Measurements from ENCODE around the gene LDHB.
A peak's percentile ranks its signal among the peaks of the same experiment; 100 is the strongest.
"Not testable (repeated sequence)": the region's sequence is repeated elsewhere in the genome, so short reads cannot be mapped to it uniquely, and the experiment has no call there.

LDHB gene

DNA sequence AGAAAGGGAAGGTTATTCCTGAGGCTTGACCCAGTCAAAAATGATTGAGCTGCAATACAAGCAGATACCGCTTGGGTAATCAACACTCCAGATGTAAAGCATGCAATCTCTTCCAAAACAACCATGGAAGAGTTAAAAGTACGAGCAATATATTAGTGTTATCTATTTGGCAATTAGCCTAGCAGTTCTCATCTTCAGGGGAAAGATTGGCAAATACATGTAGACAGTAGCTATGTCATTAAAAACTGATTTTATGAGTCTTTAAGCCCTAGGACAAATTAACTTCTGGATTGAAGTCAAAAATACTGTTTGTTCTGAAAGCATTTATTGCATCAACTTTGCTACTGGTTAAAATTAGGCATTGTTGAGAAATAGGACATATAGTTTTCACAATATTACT is 43.7 kb downstream of the LDHB start:
- CTCF ChIA-PET = interaction anchor here (1.0 kb wide), 1 partner anchor 14 kb away, joined by 4 read pairs; no protein-coding TSS in a partner anchor
- H3K4me3 Mint-ChIP-seq = no peak overlapping the region
- no peak for DNase-seq
- H3K27me3 Mint-ChIP-seq = no peaks in the 10 kb centered on the region
- H3K27ac Mint-ChIP-seq = peak overlapping the region; percentile 75
- peaks cover 61% of the 10 kb centered on the region for H3K4me1 Mint-ChIP-seq
- H3K36me3 Mint-ChIP-seq = peaks cover 22% of the 10 kb centered on the region
- peaks cover 2% of the 10 kb centered on the region for H3K9me3 Mint-ChIP-seq

DNA sequence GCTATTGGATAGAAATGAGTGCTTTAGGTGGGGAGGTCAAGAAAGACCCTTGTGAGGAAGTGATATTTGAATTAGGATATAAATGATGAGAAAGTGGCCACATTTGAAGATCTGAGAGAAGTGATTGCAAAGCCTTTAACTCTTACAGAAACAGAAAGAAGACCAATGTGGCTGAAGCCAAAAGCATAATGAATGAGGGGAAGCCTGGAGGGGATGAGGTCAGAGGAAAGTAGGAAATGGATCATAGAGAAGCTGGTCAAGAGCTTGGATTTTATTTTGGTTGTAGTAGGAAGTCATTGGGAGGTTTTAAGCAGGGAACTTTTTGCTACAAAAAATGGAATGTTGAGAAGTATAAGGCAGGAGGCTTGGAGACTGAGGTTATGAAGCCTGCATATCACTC is 49.4 kb downstream of the LDHB start:
- H3K4me1 Mint-ChIP-seq = peaks cover 12% of the 10 kb centered on the region
- H3K9me3 Mint-ChIP-seq = no peaks in the 10 kb centered on the region
- no peak overlapping the region for H3K4me3 Mint-ChIP-seq
- H3K36me3 Mint-ChIP-seq = peaks cover 4% of the 10 kb centered on the region
- CTCF ChIA-PET = interaction anchor here (2.2 kb wide), 1 partner anchor 72 kb away, joined by 17 read pairs; no protein-coding TSS in a partner anchor
- no peaks in the 10 kb centered on the region for H3K27me3 Mint-ChIP-seq
- no peak for DNase-seq
- no peak overlapping the region for H3K27ac Mint-ChIP-seq

DNA sequence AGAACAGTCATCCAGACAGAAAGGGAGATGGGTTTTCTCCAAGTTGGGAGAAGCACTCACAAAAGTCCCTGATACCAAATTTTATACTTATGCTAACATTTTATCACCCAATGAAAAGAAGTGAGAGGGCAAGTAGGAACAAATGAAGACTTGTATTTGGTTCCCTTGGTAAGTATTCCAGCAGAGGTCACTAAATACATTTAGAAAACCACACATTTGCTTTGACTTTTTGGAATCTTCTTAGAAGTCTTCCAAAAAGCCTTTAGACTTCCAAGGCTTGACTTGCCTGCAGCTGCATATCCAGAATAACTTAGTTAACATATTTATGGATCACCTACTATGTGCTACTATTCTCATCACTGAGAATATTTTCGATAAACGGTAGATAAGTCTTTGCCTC is 49.9 kb downstream of the LDHB start:
- Mint-ChIP-seq H3K4me3 (no peak overlapping the region), H3K4me1 (peaks cover 7% of the 10 kb centered on the region), H3K36me3 (no peaks in the 10 kb centered on the region), H3K27me3 (peaks cover 4% of the 10 kb centered on the region), H3K9me3 (no peaks in the 10 kb centered on the region), H3K27ac (no peak overlapping the region)
- CTCF ChIA-PET = interaction anchor here (2.2 kb wide), 1 partner anchor 72 kb away, joined by 17 read pairs; no protein-coding TSS in a partner anchor
- no peak for DNase-seq

DNA sequence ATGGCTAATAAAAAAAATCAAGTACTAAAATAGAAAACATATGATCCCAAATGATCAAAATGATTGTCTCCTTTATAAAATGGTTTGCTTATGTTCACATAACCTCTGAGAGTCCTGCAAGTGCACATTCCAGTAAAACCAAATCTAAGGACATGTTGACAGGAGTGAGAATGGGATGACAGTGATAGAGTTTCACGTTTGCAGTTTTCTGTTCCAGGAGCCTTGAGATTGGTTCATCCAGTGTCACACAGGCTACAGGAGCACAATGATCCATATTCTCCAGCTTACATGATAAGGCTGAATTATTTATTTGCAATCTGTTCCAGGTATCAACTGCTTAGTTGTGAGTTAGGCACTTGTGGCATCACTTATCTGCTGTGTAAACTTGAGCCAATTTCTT is 51.5 kb downstream of the LDHB start:
- no peak overlapping the region for H3K4me3 Mint-ChIP-seq
- no peaks in the 10 kb centered on the region for H3K9me3 Mint-ChIP-seq
- DNase-seq = no peak
- H3K36me3 Mint-ChIP-seq = no peaks in the 10 kb centered on the region
- H3K27me3 Mint-ChIP-seq = peaks cover 8% of the 10 kb centered on the region
- CTCF ChIA-PET = interaction anchor here (0.9 kb wide), 1 partner anchor 76 kb away, joined by 3 read pairs; no protein-coding TSS in a partner anchor
- H3K27ac Mint-ChIP-seq = no peak overlapping the region
- H3K4me1 Mint-ChIP-seq = no peaks in the 10 kb centered on the region

DNA sequence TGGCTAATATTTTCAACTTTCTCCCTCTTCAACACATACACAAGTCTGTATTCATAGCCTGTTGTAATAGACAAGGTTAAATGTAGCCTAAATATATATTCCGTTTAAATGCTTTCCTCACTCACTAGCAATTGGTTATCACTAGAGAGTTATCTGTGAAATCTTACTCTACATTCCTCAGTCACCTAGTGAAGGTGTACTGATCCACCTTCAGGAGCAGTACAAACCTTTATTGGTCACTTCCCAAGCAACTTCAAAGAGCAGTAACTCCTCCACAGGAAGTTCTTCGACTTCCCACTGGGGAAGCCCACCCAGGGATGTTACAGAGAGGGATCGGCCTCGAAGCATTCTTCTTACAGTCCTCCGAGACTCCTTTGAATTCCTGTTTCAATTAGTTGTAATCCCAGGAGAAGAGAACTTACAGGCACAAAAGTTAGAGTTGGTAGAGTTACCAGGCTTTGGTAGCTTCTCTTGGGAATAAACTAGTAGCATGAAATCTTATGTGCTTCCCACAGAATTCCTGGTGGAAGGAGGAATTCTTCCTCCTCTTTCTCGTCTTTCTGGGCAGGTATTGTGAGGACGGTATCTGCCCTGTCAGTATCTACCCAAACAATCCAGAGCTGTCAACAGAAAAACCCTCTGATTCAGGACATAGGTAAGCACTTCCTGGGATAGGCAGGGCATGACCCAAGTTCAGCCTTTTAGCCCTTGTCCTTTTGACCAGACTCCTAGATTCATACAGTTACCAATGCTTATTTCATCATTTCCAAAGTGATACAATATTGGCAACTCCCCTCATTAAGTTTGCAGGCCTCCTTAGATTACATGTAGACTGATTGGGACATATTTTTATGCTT is 53.2 kb downstream of the LDHB start, which contains the start of gene GYS2:
Gene GYS2, minus strand, starts transcription at position 603 of the 857 bp plus-strand sequence. Its CDS starts 255 bp downstream, at position 348.
- H3K4me3 Mint-ChIP-seq = no peak within 1 kb of the TSS
- no peaks in the 10 kb centered on the region for H3K4me1 Mint-ChIP-seq
- no peaks in the 10 kb centered on the region for H3K36me3 Mint-ChIP-seq
- peaks cover 10% of the 10 kb centered on the region for H3K27me3 Mint-ChIP-seq
- CTCF ChIA-PET = no interaction called here
- H3K9me3 Mint-ChIP-seq = no peaks in the 10 kb centered on the region
- no peak within 1 kb of the TSS for H3K27ac Mint-ChIP-seq
- DNase-seq = no peak

DNA sequence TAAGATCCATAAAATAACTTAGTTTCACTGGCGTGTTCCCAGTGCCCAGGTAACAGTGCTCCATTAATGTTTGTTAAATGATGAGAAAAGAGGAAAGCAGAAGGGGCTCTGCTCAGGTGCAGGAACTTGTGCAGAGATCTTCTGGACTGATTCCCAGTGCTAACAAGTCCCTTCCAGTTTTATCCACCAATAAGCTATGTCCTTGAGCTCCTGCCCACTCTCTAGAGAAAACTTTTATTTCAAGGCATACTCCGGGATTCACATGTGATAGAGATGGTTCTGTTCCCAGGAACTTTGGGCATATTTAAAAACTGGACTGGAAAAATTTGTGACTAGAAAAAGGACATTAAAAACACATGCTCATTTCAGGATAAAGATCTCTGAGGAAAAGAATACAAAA is 54.9 kb downstream of the LDHB start:
- CTCF ChIA-PET = no interaction called here
- no peak overlapping the region for H3K27ac Mint-ChIP-seq
- H3K27me3 Mint-ChIP-seq = peaks cover 10% of the 10 kb centered on the region
- DNase-seq = no peak
- no peaks in the 10 kb centered on the region for H3K9me3 Mint-ChIP-seq
- H3K36me3 Mint-ChIP-seq = no peaks in the 10 kb centered on the region
- H3K4me1 Mint-ChIP-seq = no peaks in the 10 kb centered on the region
- no peak overlapping the region for H3K4me3 Mint-ChIP-seq

DNA sequence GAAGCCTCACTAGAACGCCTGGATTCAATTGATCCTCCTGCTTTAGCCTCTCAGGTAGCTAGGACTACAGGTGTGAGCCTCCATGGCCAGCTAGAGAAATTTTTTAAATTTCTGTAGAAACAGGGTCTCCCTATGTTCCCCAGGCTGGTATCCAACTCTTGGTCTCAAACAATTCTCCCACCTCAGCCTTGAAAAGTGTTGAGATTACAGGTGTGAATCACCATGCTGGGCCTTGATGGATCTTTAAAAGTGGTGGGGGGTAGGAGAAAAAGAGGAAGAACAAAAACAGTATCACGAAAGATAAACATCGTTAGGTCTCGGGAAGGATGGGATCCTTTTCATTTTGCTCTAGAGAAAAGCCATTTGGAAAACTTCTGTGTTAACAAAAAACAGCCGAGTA is 57.4 kb downstream of the LDHB start:
- CTCF ChIA-PET = no interaction called here
- DNase-seq = no peak
- no peaks in the 10 kb centered on the region for H3K9me3 Mint-ChIP-seq
- H3K36me3 Mint-ChIP-seq = no peaks in the 10 kb centered on the region
- H3K27me3 Mint-ChIP-seq = peaks cover 10% of the 10 kb centered on the region
- H3K4me1 Mint-ChIP-seq = no peaks in the 10 kb centered on the region
- H3K4me3 Mint-ChIP-seq = no peak overlapping the region
- no peak overlapping the region for H3K27ac Mint-ChIP-seq

DNA sequence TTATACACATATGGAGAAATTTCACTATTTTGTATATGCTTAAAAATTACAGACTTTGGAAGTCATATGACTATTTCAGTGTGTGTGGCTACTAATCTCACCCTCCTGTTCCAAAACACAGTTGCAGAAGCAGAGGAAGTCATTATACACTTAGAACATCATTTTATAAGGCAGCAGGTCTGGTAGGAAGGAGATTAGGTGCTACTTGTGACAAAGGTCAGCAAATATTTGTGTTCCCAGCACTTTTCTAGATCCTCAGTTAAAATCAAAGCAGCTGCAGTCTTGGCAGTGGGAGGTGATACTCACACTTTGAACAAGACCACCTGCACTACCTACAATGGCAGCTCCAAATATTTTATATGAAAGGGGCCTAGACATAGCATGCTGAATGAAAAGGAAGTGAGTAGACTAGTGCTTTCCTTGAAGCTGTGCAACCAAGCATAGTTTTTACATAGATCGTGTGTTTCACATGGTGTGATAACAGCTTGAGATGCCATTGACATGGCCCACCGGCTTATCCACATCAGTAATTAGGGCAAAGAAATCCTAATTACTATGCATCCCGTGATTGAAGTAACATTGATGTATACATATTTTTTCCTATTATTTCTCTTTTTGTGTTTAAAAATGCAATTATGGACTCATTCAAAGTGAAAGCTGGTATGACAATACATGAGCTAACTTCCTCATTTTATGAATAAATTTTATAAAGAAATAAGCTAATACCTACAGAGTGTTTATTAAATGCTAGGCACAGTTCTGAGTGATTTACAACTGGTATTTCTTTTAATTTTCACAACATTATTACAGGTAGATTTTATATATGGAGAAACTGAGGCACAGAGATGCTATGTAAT is 58.3 kb downstream of the LDHB start:
- no peak for DNase-seq
- H3K4me3 Mint-ChIP-seq = no peak overlapping the region
- no peaks in the 10 kb centered on the region for H3K9me3 Mint-ChIP-seq
- H3K27me3 Mint-ChIP-seq = peaks cover 10% of the 10 kb centered on the region
- no peaks in the 10 kb centered on the region for H3K4me1 Mint-ChIP-seq
- no peaks in the 10 kb centered on the region for H3K36me3 Mint-ChIP-seq
- no peak overlapping the region for H3K27ac Mint-ChIP-seq
- CTCF ChIA-PET = interaction anchor here (0.7 kb wide), 1 partner anchor 14 kb away, joined by 4 read pairs; no protein-coding TSS in a partner anchor

DNA sequence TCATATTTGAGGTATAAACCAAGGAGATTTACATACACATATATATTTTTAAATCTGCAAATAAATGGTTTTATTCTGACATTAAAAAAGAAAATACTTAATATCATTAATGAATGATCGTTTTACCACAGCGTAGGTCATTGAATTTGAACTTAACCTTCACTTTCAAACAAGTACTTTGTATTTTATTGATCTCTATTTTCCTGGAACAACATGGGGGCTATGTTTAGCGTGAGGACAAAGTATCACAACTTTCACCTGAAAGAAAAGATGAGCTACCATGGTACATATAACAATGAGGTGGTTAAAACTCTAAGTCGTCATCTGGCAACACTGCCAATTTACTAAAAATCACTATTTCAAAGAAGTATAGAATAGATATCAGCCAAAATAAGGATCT is 59.0 kb downstream of the LDHB start:
- Mint-ChIP-seq H3K27ac (no peak overlapping the region), H3K36me3 (no peaks in the 10 kb centered on the region), H3K27me3 (peaks cover 10% of the 10 kb centered on the region), H3K4me1 (no peaks in the 10 kb centered on the region), H3K4me3 (no peak overlapping the region), H3K9me3 (no peaks in the 10 kb centered on the region)
- CTCF ChIA-PET = no interaction called here
- DNase-seq = no peak

DNA sequence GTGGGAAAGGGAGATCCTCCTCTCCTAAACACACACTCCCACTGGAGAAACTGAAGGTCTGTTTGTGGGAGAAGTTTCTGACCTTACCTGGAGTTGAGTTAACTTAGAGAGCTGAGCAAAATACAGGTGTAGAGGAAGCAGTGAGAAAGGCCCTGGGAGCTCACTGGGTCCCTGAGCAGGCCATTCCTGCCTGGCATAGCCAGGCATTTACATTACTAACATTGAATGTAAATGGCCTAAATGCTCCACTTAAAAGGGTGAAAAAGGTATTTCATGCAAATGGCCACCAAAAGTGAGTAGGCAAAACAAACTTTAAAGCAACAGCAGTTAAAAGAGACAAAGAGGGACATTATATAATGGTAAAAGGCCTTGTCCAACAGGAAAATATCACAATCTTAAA is 62.3 kb downstream of the LDHB start:
- H3K4me1 Mint-ChIP-seq, H3K27me3 Mint-ChIP-seq, DNase-seq, CTCF ChIA-PET, H3K36me3 Mint-ChIP-seq, H3K4me3 Mint-ChIP-seq, H3K27ac Mint-ChIP-seq: not testable (repeated sequence)
- peaks cover 17% of the 10 kb centered on the region for H3K9me3 Mint-ChIP-seq

DNA sequence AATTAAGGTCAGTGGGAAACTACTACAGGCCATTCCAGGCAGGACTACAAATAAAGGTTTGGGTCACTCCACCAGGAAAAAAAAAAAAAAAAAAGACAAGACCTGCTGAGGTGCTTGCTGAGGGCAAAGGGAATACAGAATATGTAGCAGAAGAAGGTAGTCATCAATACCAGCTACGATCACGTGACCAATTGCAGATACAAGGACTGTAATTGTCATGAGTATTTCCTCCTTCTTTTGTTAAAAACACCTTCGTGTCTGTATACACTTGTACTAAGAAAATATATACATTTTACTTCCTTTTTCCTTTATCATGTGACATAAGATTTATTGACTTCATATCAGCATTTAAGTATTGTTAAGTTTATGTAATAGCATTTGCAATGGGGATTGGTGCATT is 72.2 kb downstream of the LDHB start:
- no peaks in the 10 kb centered on the region for H3K36me3 Mint-ChIP-seq
- CTCF ChIA-PET = no interaction called here
- H3K9me3 Mint-ChIP-seq = peaks cover 2% of the 10 kb centered on the region
- no peak for DNase-seq
- H3K4me3 Mint-ChIP-seq = no peak overlapping the region
- H3K4me1 Mint-ChIP-seq = no peaks in the 10 kb centered on the region
- no peaks in the 10 kb centered on the region for H3K27me3 Mint-ChIP-seq
- no peak overlapping the region for H3K27ac Mint-ChIP-seq

Measured in activated naive CD4-positive, alpha-beta T cell treated with anti-CD3 and anti-CD28 coated beads, Interleukin-2, amount 10 ng/mL, durations not matched to agents 7 days and 5 days (primary cell).